GM19023 (cell line): ENCODE results near the gene PTK7.

Experiments used
- ATAC-seq: cut with Tn5 transposase; IDR thresholded peaks from one replicate; pipeline ENCODE4 v1.9.1; 2021; ENCODE audit warnings: mild to moderate bottlenecking, moderate library complexity; ENCODE audit not compliant: unreplicated experiment

Gene PTK7

GRCh38 chr6:43175676-43176422 is 99.7 kb downstream of the PTK7 start:
- no peak for ATAC-seq

DNA sequence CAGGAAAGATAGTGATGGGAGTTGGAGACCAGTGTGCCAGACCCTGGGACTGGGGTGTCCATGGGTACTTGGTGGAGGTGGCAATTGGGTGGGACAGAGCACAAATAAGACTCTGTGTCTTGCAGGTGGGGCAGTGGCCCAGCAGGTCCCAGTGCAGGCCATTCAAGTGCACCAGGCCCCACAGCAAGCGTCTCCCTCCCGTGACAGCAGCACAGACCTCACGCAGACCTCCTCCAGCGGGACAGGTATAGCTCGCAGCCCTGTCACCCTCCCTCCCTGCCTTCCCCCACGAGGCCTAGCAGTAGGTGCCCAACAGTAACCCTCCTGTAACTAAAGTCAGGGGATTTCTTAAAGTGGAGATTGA is 100.3 kb downstream of the PTK7 start:
- ATAC-seq = no peak

DNA sequence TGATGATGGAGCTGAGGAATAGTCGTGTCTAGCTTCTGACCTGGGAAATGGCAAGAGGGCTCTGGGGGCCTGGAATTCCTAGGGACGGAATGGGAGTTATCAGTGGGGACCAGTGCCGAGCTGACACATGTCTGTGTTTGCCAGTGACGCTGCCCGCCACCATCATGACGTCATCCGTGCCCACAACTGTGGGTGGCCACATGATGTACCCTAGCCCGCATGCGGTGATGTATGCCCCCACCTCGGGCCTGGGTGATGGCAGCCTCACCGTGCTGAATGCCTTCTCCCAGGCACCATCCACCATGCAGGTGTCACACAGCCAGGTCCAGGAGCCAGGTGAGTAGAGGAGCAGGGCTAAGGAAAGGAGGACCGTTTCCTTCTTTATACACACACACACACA is 102.0 kb downstream of the PTK7 start:
- no peak for ATAC-seq

GRCh38 chr6:43178951-43179830 is 103.1 kb downstream of the PTK7 start:
- no peak for ATAC-seq

GRCh38 chr6:43180058-43180457 is 103.9 kb downstream of the PTK7 start:
- no peak for ATAC-seq

DNA sequence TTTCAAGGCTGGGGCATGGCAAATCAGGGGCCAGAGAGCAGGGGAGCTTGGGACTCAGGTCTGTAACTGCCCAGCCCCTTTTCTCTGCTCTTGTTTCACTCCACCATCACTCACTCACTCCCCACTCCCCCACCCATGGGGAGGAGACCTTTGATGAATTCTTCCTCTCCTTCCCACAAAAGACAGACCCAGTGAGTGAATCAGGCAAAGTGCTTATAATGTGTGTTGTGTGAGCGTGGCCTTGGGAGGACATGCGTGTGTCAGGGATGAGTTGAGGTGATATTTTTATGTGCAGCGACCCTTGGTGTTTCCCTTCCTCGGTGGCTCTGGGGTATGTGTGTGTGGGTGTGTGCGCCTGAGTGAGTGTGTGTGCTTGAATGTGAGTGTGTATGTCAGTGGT is 104.9 kb downstream of the PTK7 start:
- ATAC-seq = no peak

DNA sequence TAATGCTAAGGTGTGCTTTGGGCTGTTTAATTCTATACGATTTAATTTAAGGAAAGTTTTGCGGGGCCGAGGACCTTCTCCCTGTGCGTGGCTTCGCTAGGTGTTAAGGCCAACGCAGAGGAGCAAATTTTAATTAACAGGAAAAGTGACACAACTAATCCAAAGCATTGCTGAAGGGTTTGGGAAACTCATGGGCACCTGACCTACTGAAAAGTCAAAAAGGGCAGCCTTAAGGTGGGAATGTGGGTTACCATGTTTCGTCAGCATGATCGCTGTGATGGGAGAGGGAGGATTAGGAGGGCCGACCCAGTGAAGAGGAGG is 105.5 kb downstream of the PTK7 start:
- no peak for ATAC-seq

- peak; percentile 97 for ATAC-seq
These were observed 106.1 kb downstream of the PTK7 start, which contains the start of gene CUL9 for GRCh38 chr6:43181942-43182860. Gene CUL9 (plus strand): TSS chr6:43182196. CDS start chr6:43184311, 2,115 bp downstream.

GRCh38 chr6:43183441-43183840 is 107.3 kb downstream of the PTK7 start:
- ATAC-seq = no peak

- ATAC-seq = no peak
These were observed 108.3 kb downstream of the PTK7 start for GRCh38 chr6:43184268-43184985.

DNA sequence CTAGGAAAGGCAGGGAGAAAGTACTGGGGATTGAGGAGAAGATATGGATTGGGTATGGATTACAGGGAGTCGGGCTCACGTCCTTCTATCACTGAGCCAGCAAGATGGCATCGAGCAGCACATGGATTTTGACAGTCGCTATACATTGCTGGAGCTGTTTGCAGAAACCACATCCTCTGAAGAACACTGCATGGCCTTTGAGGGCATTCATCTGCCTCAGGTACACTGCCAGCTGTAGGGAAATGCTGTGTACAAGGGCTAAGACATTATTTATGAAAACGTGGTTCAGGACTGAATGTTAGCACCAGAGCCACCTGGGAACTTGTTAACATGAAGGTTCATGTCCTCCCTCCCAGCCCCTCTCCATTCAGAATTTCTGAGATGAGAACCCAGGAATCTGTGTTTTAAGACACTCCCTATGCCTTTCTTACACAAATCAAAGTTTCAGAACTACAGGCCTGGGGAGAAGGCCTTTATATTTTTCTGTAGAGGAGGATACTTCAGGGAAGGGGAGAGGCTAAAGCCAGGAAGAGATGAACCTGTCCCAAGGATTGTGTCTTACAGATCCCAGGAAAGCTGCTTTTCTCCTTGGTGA is 109.4 kb downstream of the PTK7 start:
- ATAC-seq = no peak

- no peak for ATAC-seq
These were observed 109.9 kb downstream of the PTK7 start for GRCh38 chr6:43186019-43186418.

DNA sequence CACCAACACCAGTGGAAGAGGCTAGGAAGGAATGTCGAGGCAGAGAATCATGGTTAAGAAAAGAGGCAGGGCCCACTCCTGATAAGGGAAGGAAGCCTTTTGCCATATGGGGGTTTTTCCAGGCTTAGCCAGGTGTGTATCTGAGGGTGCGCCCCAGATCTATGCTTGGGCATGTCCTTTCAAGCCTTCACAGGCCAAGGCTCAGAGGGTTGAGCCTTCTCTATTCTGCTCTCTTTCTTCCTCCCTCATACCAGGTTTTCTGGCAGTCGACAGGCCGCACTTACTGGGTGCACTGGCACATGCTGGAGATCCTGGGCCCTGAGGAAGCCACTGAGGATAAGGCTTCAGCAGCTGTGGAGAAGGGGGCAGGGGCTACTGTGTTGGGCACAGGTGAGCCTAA is 110.6 kb downstream of the PTK7 start:
- no peak for ATAC-seq

DNA sequence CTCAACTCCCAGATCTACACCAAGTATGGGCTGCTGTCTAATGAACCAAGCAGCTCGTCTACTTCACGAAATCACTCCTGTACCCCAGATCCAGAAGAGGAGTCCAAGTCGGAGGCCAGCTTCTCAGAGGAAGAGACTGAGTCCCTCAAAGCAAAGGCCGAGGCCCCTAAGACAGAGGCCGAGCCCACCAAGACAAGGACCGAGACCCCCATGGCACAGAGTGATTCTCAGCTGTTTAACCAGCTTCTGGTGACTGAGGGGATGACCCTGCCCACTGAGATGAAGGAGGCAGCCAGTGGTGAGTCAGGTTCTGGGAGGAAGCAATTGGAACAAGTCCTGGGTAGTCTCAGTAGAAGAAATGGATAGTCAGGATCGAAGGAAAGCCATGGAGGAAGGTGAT is 111.7 kb downstream of the PTK7 start:
- no peak for ATAC-seq

GRCh38 chr6:43188426-43188825 is 112.3 kb downstream of the PTK7 start:
- ATAC-seq = no peak

DNA sequence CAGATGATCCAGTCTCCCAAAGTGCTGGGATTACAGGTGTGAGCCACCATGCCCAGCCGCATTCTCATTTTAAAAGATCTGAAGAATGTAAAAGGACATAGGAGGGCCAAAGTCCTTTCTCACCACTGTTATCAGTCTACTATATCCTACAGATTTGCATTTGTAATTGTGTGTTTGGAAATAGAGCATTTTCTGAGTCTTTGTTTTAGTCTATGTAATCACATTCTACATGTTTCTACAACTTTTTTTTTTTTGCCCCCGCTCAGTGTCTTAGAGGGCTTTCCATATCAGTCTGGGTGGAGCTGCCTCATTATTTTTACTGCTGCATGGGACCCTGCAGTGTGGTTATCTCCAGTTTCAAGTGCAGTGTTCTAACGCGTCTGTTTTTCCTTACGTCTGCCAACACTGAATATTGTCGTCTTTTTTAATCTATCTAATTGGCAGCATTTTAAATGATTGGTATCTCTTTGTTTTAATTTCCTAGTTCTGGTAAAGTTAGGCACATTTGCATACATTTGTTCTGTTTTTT is 113.7 kb downstream of the PTK7 start:
- ATAC-seq = no peak

DNA sequence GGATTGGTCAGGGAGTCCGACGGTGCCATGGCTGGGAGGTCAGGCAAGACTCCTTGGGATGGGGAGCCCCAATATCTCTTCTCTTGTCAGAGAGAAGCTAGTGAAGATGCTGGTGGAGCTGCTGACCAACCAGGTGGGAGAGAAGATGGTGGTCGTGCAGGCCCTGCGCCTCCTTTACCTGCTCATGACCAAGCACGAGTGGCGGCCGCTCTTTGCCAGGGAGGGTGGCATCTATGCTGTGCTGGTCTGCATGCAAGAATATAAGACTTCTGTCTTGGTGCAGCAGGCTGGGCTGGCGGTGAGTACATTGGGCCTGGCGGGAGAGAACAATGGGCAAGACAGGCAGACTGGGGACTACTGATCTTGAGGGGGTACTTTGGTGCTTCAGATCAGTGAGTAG is 116.8 kb downstream of the PTK7 start:
- no peak for ATAC-seq

DNA sequence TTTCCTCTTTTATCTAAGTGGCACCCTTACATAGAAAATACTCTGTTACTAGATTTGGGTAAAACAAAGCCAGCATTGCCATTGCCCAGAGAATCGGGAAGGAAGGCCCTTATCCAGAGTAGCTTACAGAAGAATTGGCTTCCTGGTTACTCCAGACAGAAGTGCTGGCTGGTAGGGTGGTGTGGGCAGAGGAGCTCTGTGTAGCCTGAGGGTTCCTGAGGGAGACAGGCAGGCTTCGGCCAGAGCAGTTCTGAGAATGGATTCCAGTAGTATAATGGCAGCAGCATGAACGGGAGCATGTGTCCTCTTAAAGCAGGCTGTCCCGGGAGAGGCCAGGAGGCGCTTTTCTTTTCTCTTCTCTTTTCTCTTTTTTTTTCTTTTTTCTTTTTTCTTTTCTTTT is 117.8 kb downstream of the PTK7 start:
- no peak for ATAC-seq

- ATAC-seq = no peak
These were observed 120.2 kb downstream of the PTK7 start for GRCh38 chr6:43196337-43196736.

DNA sequence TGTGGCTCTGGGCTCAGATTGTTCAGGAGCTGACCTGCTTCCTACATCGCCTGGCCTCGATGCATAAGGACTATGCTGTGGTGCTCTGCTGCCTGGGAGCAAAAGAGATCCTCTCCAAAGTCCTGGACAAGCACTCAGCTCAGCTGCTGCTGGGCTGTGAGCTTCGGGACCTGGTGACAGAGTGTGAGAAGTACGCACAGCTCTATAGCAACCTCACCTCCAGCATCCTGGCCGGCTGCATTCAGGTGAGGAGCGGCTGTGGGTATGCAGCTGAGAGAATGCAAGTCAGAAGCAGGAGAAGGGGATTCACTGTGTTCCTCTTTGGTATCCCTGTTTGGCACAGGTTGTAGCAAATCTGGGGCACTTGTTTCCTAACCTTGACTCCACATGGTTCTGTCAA is 123.8 kb downstream of the PTK7 start:
- no peak for ATAC-seq
